ENCODE data around the gene PSG6. TPM values are rescaled to one million over a fixed set of nuclear protein-coding genes. Genes with fewer than 3 reads are reported as not detected.
"Not testable (repeated sequence)": the region's sequence is repeated elsewhere in the genome, so short reads cannot be mapped to it uniquely, and the experiment has no call there.

The PSG6 gene
- total RNA-seq, 1 donor, result not detected

DNA sequence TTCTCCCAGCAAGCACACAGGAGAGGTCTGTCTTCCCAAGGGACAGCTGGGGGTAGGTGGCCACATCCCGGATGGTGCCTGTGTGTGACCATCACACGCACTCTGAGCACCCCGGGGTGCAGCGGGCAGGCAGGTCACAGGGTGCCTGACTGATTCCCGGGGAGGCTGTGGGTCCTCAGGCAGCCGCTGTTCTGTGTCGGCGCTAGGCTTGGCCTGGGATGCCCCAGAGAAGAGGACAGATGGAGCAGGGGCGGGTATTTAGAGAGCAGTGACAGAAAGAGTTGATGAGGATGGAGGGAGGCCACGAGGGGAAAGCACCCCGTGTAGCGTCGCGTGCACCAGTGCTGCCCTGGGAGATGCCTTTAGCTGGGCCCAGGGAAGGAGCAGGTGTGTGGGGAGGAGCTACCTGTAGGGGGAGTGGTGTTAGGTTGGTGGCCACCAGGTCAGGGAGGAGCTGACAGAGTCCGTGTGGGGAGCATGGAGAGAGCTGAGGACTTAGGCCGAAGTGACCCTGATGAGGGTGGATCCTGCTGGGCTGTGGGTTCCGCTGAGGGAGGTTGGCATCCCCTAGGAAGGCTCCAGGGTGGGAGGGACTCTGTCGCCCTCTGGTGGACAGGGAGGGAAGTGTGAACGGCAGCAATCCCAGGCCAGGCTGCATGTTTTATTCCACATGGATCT, 60.7 kb downstream of the PSG6 start:
- DNase-seq (ENCODE audit: low read depth in 2 of 3, low spot score in 2 of 3), result not testable (repeated sequence)

DNA sequence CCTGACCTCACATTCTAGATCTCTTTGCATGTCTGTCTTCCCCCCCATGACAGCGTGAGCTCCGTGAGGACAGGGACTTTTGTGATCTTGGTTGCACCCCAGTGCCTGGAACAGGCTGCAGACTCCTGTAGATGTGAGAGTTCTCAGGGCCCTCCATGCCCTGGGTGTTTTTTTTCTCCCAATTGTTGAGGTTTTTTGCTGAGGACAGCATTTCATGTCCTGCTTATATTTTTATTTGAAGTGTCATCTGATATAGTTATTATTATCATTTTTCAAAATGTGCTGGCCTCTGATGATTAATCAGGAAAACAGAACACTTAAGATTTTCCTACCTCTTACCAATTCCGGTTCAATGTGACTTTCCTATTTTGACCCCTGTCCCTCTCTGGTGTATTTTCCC, 62.9 kb downstream of the PSG6 start:
- DNase-seq (ENCODE audit: low read depth in 2 of 3, low spot score in 2 of 3), result not testable (repeated sequence)

DNA sequence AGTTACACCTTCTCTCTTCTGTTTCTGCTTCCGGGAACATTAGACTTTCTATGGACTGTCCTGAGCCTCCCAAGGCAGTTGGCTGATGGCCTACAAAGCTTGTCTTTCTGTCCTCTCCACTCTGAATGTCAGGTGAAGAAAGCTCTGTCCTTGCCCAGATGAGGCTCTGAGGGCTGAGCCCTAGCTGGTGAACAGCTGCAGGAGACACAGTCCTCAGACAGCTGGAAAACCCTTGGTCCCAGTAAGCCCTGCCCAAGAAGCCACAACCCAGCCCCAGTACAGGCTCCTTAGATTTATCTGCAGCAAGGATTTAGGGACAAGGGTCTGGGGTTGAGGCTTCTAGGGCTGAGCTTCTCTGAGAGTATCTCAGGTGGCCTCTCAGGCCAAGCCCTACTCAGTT, 64.5 kb downstream of the PSG6 start:
- DNase-seq (ENCODE audit: low read depth in 2 of 3, low spot score in 2 of 3), result not testable (repeated sequence)

DNA sequence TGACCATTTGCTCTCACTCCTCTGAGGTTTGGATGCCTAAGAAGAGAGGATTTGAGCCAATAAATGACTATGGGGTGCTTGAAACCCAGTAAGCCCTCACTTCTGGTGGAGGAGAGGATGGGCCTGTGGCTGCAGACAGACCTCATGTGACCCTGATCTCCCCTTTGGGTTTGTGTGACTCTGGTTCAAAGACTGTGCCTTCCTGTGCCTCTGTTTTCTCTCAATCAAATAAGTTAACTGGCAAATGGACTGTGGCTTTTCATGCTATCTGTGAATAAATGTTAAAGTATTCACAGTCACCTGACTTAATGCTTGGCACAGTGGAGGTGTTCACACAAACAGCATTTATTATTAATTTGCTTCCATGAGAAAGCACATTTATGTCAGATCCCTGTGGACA, 64.9 kb downstream of the PSG6 start:
- DNase-seq (ENCODE audit: low read depth in 2 of 3, low spot score in 2 of 3), result not testable (repeated sequence)

Other genes starting within 250 kb of the PSG6 start
- not detected for gene PSG3, start 177.4 kb downstream of the PSG6 start, total RNA-seq
- gene PSG8, start 152.2 kb downstream of the PSG6 start, total RNA-seq, result not detected
- gene PSG1, start 38.2 kb downstream of the PSG6 start, total RNA-seq, result not detected
- gene PSG7, start 19.3 kb upstream of the PSG6 start, total RNA-seq, result not detected
- not detected for gene PSG11, start 108.6 kb upstream of the PSG6 start, total RNA-seq
- gene PSG2, start 164.8 kb upstream of the PSG6 start, total RNA-seq, result not detected